Activated CD8-positive, alpha-beta memory T cell treated with anti-CD3 and anti-CD28 coated beads, Interleukin-2, amount 10 ng/mL, durations not matched to agents 7 days and 5 days (primary cell): ENCODE measurements around the gene FBXO31. TPM values are rescaled to one million over a fixed set of nuclear protein-coding genes. Genes with fewer than 3 reads are reported as not detected.
"Not testable (repeated sequence)": the region's sequence is repeated elsewhere in the genome, so short reads cannot be mapped to it uniquely, and the experiment has no call there.

Source experiments
- ATAC-seq: fragments of 150-1000 bp; cut with Tn5 transposase; one replicate; pipeline ENCODE4 v1.10.0; 2021; ENCODE audit warnings: moderate library complexity
- CTCF ChIA-PET: fragments of 350-600 bp; sonication (Branson Sonifier 250); formaldehyde crosslinking; loops from one replicate; lab custom pipeline; 2021; ENCODE audit warnings: antibody characterized with exemption; lab: Charles Lee
- DNase-seq: peaks from one replicate; pipeline ENCODE4 v3.0.0-alpha.2; 2020
- H3K27ac Mint-ChIP-seq: one replicate; pipeline ENCODE4 v1.8.0; 2021; ENCODE audit warnings: mild to moderate bottlenecking, mixed read lengths
- H3K27me3 Mint-ChIP-seq: one replicate; pipeline ENCODE4 v1.8.0; 2021; ENCODE audit warnings: mixed read lengths
- H3K36me3 Mint-ChIP-seq: one replicate; pipeline ENCODE4 v1.8.0; 2021; ENCODE audit warnings: mild to moderate bottlenecking, mixed read lengths
- H3K4me1 Mint-ChIP-seq: one replicate; pipeline ENCODE4 v1.8.0; 2021; ENCODE audit warnings: mixed read lengths
- H3K4me3 Mint-ChIP-seq: one replicate; pipeline ENCODE4 v1.8.0; 2021; ENCODE audit warnings: mild to moderate bottlenecking, moderate library complexity, mixed read lengths
- H3K9me3 Mint-ChIP-seq: one replicate; pipeline ENCODE4 v1.8.0; 2022; ENCODE audit warnings: low read depth, mixed read lengths
- total RNA-seq, 2 experiments: library from RNA; stranded (reverse); gene quantifications; one replicate each; pipeline ENCODE4 v1.2.3, GENCODE V29; 2021

FBXO31 gene
- total RNA-seq, 2 experiments from 2014 or later: 38.8 TPM

DNA sequence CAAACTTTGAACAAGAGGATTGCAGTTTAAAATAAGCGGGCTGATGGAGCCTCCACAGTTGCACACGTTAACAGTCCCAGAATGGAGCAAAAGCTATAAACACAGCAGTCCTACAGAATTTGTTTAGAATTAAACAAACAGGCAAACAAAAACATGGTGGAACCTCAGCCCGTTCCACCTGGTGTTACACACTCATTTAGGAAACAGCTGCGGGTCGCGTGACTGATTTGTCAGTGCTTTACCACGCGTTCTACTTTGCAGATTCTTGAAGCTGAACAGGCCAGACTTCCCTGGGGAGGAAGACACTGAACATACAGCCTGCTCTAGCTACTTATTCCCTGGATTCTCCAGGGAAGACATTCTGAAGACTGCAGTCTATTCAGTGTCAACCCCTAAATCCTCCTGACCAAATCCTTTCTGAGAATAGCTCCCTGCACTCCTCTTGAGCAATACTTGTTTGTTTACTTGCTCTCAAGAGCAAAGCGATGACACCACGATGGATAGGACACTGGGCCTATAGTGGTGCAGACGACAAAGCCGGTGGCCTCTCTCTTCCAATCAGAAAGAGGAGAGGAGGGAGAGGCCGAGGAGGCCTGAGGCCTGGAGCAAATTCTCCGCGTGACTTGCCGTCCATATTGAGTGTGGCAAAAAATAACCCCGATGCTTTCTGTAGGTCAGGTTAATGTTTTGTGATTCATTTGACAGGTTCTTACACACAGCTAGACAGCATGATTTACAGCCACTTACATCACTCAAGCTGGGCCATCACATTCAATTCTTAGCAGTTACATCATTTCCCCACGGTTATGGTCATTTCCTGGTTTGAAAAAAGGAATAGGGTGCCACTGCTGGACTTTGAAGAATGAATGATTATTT lies 4.6 kb upstream of the FBXO31 start:
- H3K36me3 Mint-ChIP-seq: peaks cover 2% of the 10 kb centered on the region
- no peaks in the 10 kb centered on the region for H3K27me3 Mint-ChIP-seq
- H3K4me1 Mint-ChIP-seq: peaks cover 45% of the 10 kb centered on the region
- CTCF ChIA-PET: interaction anchor here (0.6 to 1.9 kb wide), 7 partner anchors 13 to 392 kb away, joined by 3 to 5 read pairs (median 4); partner anchors contain the start of gene C16orf95
- peak overlapping the region; percentile 91 for H3K27ac Mint-ChIP-seq
- ATAC-seq: peak; percentile 71
- H3K4me3 Mint-ChIP-seq: peak overlapping the region; percentile 65
- DNase-seq: peak; percentile 96
- no peaks in the 10 kb centered on the region for H3K9me3 Mint-ChIP-seq

DNA sequence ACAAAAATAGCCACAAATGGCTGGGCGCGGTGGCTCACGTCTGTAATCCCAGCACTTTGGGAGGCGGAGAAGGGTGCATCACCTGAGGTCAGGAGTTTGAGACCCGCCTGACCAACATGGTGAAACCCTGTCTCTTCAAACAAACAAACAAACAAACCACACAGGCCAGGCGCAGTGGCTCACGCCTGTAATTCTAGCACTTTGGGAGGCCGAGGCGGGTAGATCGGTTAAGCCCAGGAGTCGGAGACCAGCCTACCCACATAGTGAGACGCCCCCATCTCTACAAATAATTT lies 1.2 kb upstream of the FBXO31 start:
- Mint-ChIP-seq H3K4me3 (peak overlapping the region; percentile 80), H3K4me1 (peaks cover 63% of the 10 kb centered on the region), H3K27ac (peak overlapping the region; percentile 84)
- not testable (repeated sequence) for H3K9me3 Mint-ChIP-seq, ATAC-seq, H3K36me3 Mint-ChIP-seq, DNase-seq, H3K27me3 Mint-ChIP-seq
- CTCF ChIA-PET: interaction anchor here (1.2 to 2.1 kb wide), 5 partner anchors 10 to 67 kb away, joined by 3 to 15 read pairs (median 5); partner anchors contain the start of gene C16orf95

DNA sequence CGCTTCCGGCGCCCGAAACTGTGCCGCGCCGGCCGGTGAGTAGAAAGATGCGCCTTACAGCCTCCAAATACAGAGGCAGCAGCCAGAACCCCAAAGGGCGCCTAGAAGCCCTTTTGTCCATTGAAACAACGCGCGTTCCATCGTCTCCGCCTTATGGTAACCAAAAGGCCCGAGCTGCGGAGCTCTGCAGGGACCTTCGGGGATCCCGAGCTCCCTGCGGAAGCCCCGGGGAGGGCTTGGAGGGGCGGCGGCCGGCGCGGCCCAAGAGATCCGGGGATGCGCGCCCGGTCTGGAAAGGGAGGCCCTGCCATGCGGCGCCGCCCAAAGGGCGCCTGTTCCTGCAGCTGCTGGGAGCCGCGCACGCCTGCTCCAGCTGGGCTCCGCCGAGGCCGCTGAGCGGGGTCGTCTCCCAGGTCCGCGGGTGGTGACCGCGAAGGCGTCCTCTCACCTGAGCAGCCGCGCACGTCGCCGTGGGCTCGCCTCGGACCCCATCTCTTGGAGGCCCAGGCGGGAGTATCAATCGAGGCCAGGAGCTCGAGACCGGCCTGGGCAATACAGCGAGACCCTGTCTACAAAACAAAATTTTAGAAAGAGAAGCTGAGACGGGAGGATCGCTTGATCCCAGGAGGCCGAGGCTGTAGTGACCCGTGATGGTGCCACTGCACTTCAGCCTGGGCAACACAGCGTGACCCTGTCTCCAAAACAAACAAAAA lies 742 bp upstream of the FBXO31 start:
- CTCF ChIA-PET: interaction anchor here (1.0 to 2.1 kb wide), 7 partner anchors 9 to 66 kb away, joined by 3 to 15 read pairs (median 5); partner anchors contain the start of gene C16orf95
- H3K27ac Mint-ChIP-seq: peak overlapping the region; percentile 93
- H3K36me3 Mint-ChIP-seq: peaks cover 7% of the 10 kb centered on the region
- peak; percentile 9 for ATAC-seq
- H3K4me3 Mint-ChIP-seq: peak overlapping the region; percentile 80
- DNase-seq: no peak
- no peaks in the 10 kb centered on the region for H3K9me3 Mint-ChIP-seq
- peaks cover 60% of the 10 kb centered on the region for H3K4me1 Mint-ChIP-seq
- no peaks in the 10 kb centered on the region for H3K27me3 Mint-ChIP-seq

DNA sequence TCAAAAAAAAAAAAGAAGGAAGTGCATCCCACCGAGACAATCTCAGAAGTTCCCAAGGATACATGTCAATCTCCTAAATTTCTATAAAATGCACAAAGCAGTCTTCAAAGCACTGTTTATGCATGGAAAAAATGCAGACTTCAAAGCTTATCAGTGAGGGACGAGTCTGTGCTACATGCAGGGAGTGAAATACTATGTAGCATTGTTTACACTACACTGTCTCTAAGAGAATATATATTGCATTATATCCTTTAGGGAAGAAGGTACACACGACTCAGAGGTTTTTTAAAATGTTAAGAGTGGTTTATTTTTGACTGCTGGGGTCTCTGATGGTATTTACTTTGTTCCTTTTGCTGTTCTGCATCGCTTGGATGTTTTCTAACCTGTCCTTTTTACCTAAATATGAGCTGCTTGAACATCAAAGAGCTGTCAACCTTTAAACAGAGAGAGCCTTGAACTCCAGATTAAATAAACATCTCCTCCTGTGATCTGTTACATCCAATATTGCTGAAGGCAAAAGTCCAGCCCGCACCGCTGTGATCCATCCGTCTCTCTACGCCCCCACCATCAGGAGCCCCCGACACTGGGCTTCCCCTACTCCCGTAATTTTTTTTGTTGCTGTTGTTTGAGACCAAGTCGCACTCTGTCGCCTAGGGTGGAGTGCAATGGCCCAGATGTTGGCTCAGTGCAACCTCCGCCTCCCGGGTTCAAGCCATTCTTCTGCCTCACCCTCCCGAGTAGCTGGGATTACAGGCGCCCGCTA lies 1.4 kb downstream of the FBXO31 start:
- Mint-ChIP-seq H3K27me3 (no peaks in the 10 kb centered on the region), H3K36me3 (peaks cover 14% of the 10 kb centered on the region), H3K4me3 (peak overlapping the region; percentile 80), H3K9me3 (no peaks in the 10 kb centered on the region), H3K27ac (peak overlapping the region; percentile 96), H3K4me1 (peaks cover 47% of the 10 kb centered on the region)
- CTCF ChIA-PET: interaction anchor here (1.0 to 1.6 kb wide), 3 partner anchors 18 to 57 kb away, joined by 4 to 6 read pairs (median 5); no protein-coding TSS in a partner anchor
- no peak for DNase-seq
- no peak for ATAC-seq

DNA sequence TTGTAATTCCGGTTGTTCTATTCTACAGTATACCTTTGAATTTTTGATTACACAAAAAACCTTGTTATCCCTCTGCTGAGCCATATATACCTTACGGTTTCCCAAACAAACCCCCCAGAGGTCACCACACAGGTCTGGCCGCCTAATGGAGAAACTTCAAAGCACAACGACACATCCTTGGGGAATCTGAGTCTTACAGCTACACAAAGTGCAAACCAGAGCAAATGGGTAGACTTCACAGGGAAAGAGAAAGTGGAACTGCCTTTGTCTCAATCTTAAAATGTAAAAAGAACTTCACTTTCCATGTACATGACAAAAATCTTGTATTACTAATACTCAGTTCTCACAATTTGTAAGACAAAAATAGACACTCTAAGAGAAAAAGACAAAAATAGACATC lies 2.7 kb downstream of the FBXO31 start:
- Mint-ChIP-seq H3K27ac (peak overlapping the region; percentile 91), H3K4me1 (peaks cover 47% of the 10 kb centered on the region), H3K4me3 (peak overlapping the region; percentile 80), H3K9me3 (no peaks in the 10 kb centered on the region), H3K27me3 (no peaks in the 10 kb centered on the region), H3K36me3 (peaks cover 15% of the 10 kb centered on the region)
- CTCF ChIA-PET: interaction anchor here (0.9 to 1.6 kb wide), 5 partner anchors 12 to 256 kb away, joined by 3 to 5 read pairs (median 4); partner anchors contain the start of gene C16orf95
- ATAC-seq (no peak), DNase-seq (no peak)

DNA sequence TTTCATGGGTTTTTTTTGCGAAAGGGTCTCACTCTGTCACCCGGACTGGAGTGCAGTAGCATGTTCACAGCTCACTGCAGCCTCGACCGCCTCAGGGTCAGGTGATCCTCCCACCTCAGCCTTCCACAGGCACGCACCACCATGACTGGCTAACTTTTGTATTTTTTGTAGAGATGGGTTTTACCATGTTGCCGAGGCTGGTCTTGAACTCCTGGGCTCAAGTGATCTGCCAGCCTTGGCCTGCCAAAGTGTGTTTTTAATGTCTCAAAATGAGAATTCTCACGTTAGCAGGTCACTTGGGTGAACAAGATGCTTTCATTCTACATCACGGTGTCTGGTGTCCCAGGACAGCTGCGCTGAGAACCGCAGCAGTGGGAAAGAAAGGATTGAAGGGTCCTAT lies 3.2 kb downstream of the FBXO31 start:
- H3K27me3 Mint-ChIP-seq: no peaks in the 10 kb centered on the region
- CTCF ChIA-PET: interaction anchor here (1.0 to 1.6 kb wide), 4 partner anchors 16 to 256 kb away, joined by 3 to 5 read pairs (median 4); partner anchors contain the start of gene C16orf95
- H3K27ac Mint-ChIP-seq: peak overlapping the region; percentile 91
- peak overlapping the region; percentile 80 for H3K4me3 Mint-ChIP-seq
- ATAC-seq (no peak), DNase-seq (no peak)
- no peaks in the 10 kb centered on the region for H3K9me3 Mint-ChIP-seq
- peaks cover 48% of the 10 kb centered on the region for H3K4me1 Mint-ChIP-seq
- H3K36me3 Mint-ChIP-seq: peaks cover 15% of the 10 kb centered on the region

DNA sequence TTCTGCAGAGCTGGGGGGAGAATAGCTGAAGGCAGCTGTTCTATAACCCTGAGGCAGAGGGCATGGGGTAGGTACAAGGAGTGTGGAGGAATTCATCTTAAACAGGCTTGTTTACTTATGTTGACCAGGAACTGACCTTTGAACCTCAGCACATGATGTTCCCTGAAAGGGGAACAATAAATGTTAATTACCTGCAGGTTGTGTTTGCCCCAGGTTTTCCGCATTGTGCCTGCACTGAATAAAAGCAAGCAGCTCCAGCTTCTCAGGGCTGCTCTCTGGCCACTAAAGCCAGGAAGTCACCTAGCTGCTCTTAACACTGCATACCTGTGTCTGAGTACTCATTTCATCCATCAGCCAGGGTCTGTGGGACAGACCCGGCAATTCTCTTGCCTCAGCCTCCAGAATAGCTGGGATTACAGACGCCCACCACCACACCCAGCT lies 4.2 kb downstream of the FBXO31 start:
- not testable (repeated sequence) for ATAC-seq, H3K27me3 Mint-ChIP-seq, H3K4me3 Mint-ChIP-seq, DNase-seq, H3K27ac Mint-ChIP-seq, H3K9me3 Mint-ChIP-seq
- CTCF ChIA-PET: interaction anchor here (0.7 kb wide), 1 partner anchor 821 kb away, joined by 5 read pairs; no protein-coding TSS in a partner anchor
- Mint-ChIP-seq H3K36me3 (peaks cover 15% of the 10 kb centered on the region), H3K4me1 (peaks cover 43% of the 10 kb centered on the region)

DNA sequence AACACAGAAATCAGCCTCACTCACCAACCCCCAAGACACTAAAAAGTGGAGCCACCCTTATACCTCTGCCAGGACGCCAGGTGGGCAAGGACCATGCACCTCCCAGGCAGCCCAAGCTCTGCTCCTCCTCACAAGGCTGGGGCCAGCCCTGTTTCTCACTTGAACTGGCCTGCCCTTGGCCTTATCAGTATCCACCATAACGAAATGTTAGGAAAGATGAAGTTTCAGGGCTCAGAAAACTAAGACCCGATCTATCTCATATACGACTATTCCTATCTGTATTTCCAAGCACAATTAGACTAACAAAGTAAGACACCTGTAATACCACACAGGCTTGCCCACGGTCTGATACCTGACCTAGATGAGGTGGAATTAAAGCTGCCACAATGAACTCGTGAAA lies 6.9 kb downstream of the FBXO31 start:
- no peak for DNase-seq
- Mint-ChIP-seq H3K4me3 (no peak overlapping the region), H3K9me3 (no peaks in the 10 kb centered on the region), H3K27ac (no peak overlapping the region), H3K27me3 (no peaks in the 10 kb centered on the region), H3K4me1 (peaks cover 44% of the 10 kb centered on the region), H3K36me3 (peaks cover 16% of the 10 kb centered on the region)
- ATAC-seq: no peak
- CTCF ChIA-PET: interaction anchor here (1.8 kb wide), 1 partner anchor 52 kb away, joined by 5 read pairs; no protein-coding TSS in a partner anchor

DNA sequence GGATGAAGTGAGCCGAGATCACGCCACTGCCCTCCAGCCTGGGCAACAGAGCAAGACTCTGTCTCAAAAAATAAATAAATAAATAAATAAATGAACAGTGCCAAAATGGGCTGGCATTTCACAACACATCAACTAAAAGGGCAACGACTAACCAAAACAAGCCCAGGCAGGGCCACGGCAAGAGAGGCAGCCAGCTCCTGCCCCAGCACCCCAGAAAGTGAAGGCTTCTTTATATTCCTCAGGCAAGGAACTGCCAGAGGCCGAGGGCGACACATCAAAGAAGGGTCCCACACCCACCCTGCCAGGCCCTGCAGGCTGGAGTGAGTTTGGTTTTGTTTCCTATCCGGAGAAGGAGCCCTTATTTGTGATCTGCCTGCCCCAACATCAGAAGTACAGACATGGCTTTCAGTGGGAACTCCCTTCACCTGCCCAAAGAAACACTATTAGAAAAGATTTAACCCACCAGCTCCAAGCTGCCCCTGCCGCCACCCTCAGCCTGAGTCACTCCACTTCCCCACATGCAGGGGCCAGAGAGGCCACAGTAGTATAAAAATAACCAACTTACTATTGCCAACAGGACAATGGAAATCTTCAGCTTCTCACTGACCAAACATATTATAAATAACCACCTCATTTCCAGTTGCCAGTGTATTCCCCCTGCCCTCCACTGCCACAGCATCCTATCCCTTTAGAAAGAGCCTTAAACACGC lies 8.0 kb downstream of the FBXO31 start:
- Mint-ChIP-seq H3K4me1 (peaks cover 33% of the 10 kb centered on the region), H3K36me3 (peaks cover 11% of the 10 kb centered on the region), H3K4me3 (no peak overlapping the region), H3K27ac (peak overlapping the region; percentile 30), H3K9me3 (no peaks in the 10 kb centered on the region), H3K27me3 (no peaks in the 10 kb centered on the region)
- CTCF ChIA-PET: interaction anchor here (1.8 kb wide), 1 partner anchor 51 kb away, joined by 5 read pairs; no protein-coding TSS in a partner anchor
- DNase-seq (no peak), ATAC-seq (no peak)

DNA sequence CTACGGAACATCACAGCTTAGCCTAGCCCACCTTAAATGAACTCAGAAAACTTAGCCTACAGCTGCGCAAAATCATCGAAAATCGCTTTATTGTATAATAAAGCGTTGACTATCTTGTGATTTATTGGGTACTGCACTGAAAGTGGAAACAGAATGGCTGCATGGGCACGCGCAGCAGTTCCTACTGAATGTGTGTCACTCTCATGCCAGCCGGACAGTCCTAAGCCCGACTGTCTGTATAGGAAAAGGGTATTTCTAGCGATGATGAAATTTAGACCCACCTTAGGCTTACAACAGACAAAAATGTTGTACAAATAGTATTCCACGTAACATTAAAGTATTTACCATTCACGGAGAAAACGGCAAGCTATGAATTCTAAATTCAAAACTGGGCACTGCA lies 9.3 kb downstream of the FBXO31 start:
- Mint-ChIP-seq H3K4me1 (peaks cover 26% of the 10 kb centered on the region), H3K36me3 (peaks cover 10% of the 10 kb centered on the region), H3K27me3 (no peaks in the 10 kb centered on the region), H3K27ac (no peak overlapping the region), H3K9me3 (no peaks in the 10 kb centered on the region), H3K4me3 (no peak overlapping the region)
- no peak for ATAC-seq
- no peak for DNase-seq
- CTCF ChIA-PET: no interaction called here

DNA sequence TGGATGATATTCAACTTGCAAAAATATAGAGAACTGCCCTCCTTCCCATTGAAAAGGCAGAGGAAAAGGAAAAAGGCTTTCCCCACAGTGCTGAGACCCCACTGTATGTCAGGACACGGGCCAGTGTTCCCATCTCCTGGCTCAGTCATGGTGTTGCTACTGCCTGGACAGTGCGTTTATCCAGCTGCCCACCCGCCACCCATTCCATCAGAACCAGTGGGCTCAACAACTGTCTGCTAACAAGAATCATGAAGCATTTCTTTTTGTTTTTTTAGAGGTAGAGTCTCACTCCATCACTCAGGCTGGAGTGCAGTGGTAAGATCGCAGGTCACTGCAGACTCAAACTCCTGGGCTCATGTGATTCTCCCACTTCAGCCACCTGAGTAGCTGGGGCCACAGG lies 11.3 kb downstream of the FBXO31 start:
- H3K36me3 Mint-ChIP-seq: peaks cover 4% of the 10 kb centered on the region
- ATAC-seq: no peak
- H3K4me1 Mint-ChIP-seq: peaks cover 27% of the 10 kb centered on the region
- CTCF ChIA-PET: no interaction called here
- no peak overlapping the region for H3K4me3 Mint-ChIP-seq
- H3K27ac Mint-ChIP-seq: no peak overlapping the region
- no peaks in the 10 kb centered on the region for H3K9me3 Mint-ChIP-seq
- no peaks in the 10 kb centered on the region for H3K27me3 Mint-ChIP-seq
- no peak for DNase-seq

DNA sequence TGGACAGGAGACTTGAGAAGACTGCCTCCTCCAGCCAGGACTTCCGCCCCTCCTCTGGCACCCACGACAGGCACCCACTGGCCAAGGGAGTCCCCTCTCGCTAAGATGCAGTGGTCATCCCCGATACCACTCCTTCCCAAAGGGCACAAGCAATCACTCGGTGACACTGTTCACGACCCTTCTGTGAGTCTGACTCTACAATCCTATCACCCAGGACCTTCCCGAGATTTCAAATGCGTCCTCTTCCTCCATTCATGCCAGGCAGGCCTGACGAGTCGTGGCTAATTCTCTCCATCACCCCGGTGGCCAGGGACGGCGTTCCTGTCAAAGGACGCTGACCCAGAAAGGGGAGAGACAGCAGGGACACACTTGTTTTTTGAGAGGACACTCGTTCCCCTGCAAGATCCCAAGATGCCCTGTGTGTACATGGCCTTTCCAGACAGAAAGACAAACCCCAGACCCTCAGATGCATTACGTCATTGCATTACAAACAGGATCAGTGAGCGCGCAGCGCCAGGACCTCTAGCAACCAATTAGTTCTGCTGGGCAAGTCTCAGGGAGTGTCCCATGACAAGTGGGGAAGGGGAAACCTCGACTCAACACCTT lies 12.2 kb downstream of the FBXO31 start:
- no peak for DNase-seq
- Mint-ChIP-seq H3K9me3 (no peaks in the 10 kb centered on the region), H3K36me3 (peaks cover 3% of the 10 kb centered on the region), H3K4me3 (no peak overlapping the region), H3K27ac (no peak overlapping the region), H3K4me1 (peaks cover 20% of the 10 kb centered on the region), H3K27me3 (no peaks in the 10 kb centered on the region)
- no peak for ATAC-seq
- CTCF ChIA-PET: no interaction called here
